ENCODE results near the gene OR6X1.
A peak's percentile ranks its signal among the peaks of the same experiment; 100 is the strongest.
"Not testable (repeated sequence)": the region's sequence is repeated elsewhere in the genome, so short reads cannot be mapped to it uniquely, and the experiment has no call there.

OR6X1 gene

GRCh38 chr11:123741159-123742030 lies 12.9 kb downstream of the OR6X1 start, which contains the start of gene ZNF202:
ZNF202 (minus strand) TSS chr11:123741660; CDS start chr11:123730888, 10,772 bp downstream.
- H3K4me3 Mint-ChIP-seq, result peak within 1 kb of the TSS; percentile 90 to 98
- peaks cover 10 to 16% of the 10 kb centered on the region in 2 donors for H3K36me3 Mint-ChIP-seq
- peaks cover 18 to 37% of the 10 kb centered on the region in 2 donors for H3K4me1 Mint-ChIP-seq
- ATAC-seq (replicated peaks) (peak; percentile 99), DNase-seq (peak; percentile 88)
- peaks cover 7 to 19% of the 10 kb centered on the region in 2 donors for H3K27me3 Mint-ChIP-seq
- H3K9me3 Mint-ChIP-seq, result no peaks in the 10 kb centered on the region
- H3K27ac Mint-ChIP-seq, result peak within 1 kb of the TSS; percentile 98

DNA sequence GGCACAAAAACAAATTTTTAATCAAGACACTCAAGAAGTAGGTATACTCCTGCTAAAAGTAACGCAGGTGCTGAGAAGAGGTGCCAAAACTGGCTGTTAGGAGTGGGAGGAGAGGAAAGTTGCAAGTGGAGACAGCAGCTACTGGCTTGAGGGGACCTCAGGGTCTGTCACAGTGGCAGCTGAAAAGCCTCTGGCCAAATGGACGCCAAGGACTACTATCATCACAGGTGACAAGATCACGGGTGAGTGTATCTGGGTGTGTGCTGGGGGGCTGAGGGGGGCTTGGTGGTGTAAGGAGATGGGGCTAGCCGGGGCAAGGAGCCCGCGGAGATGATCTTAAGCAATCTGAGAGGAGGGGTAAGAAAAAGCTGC lies 13.5 kb downstream of the OR6X1 start:
- H3K4me1 Mint-ChIP-seq, result peaks cover 18 to 37% of the 10 kb centered on the region in 2 donors
- peaks cover under 1 to 12% of the 10 kb centered on the region in 2 donors for H3K27me3 Mint-ChIP-seq
- DNase-seq, result no peak
- no peak for ATAC-seq (replicated peaks)
- H3K27ac Mint-ChIP-seq, result peak overlapping the region; percentile 98
- H3K4me3 Mint-ChIP-seq, result peak overlapping the region; percentile 90 to 98
- no peaks in the 10 kb centered on the region for H3K9me3 Mint-ChIP-seq
- peaks cover 10 to 16% of the 10 kb centered on the region in 2 donors for H3K36me3 Mint-ChIP-seq

DNA sequence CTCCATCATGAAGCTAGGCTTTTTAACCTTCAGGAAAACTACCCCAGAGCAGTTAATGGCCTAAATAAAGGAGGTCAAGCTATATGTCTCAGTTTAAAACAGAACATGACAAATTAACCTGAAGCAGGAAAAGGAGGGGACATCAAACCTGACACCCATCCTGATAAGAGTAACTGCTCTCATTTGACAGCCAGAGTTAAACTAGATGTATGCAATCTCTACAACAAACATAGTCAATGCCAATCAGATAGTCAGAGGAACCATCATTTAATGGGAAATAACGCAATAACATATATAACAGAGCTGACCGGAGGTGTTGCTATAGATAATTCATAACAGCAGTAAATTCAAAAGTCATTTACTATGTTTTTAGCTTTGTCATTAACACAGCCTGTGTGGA lies 15.9 kb downstream of the OR6X1 start:
- H3K4me3 Mint-ChIP-seq, result no peak overlapping the region
- ATAC-seq (replicated peaks) (no peak), DNase-seq (no peak)
- H3K36me3 Mint-ChIP-seq, result peaks cover 25 to 33% of the 10 kb centered on the region in 2 donors
- H3K27me3 Mint-ChIP-seq, result peaks cover 0 to 1% of the 10 kb centered on the region in 2 donors
- H3K27ac Mint-ChIP-seq, result no peak overlapping the region
- H3K9me3 Mint-ChIP-seq, result no peaks in the 10 kb centered on the region
- H3K4me1 Mint-ChIP-seq, result peaks cover 21 to 42% of the 10 kb centered on the region in 2 donors

DNA sequence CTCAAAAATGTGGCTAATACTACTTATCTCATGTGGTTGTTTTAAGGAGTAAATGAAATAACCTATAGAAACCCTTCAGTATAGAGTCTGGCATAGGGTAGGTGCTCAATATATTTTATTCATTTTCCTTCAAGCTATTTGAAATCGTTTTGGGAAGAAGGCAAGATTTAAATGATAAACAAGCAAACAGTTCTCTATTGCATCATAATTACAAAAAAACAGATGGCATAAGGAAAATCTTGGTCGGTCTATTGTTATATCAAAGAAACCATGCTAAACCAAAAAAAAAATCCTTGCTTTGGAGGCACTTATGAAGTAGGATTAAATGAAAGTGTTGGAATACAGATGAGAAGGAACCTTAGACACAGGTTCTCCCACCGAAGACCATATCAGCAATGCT lies 17.5 kb downstream of the OR6X1 start:
- ATAC-seq (replicated peaks), result no peak
- H3K4me3 Mint-ChIP-seq, result no peak overlapping the region
- no peaks in the 10 kb centered on the region for H3K9me3 Mint-ChIP-seq
- peaks cover 25 to 33% of the 10 kb centered on the region in 2 donors for H3K36me3 Mint-ChIP-seq
- H3K27ac Mint-ChIP-seq, result no peak overlapping the region
- H3K27me3 Mint-ChIP-seq, result no peaks in the 10 kb centered on the region
- H3K4me1 Mint-ChIP-seq, result peaks cover 17 to 35% of the 10 kb centered on the region in 2 donors
- DNase-seq, result no peak

DNA sequence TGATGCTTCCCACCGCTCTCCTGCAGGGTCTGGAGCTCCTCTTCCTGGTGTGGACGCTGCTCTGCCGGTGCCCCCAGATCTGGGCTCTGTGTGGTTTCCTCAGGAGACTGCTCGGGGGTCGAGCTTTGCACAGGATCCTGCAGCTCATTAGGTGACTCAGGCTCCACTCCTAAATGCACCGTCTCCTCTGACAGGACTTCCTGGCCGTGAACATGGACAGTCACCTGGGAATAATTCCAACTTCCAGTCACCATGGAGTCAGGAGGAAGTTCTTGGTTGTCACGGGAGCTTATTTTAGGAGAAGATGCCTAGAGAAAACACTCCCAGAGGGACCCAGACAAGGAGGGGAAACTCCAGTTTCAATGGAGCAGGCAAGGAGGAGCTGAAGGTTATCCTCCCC lies 24.7 kb downstream of the OR6X1 start:
- Mint-ChIP-seq H3K36me3 (peaks cover 13 to 65% of the 10 kb centered on the region in 2 donors), H3K4me1 (peaks cover 1 to 3% of the 10 kb centered on the region in 2 donors), H3K4me3 (no peak overlapping the region), H3K27me3 (no peaks in the 10 kb centered on the region), H3K27ac (no peak overlapping the region), H3K9me3 (peaks cover 10 to 24% of the 10 kb centered on the region in 2 donors)
- DNase-seq (no peak), ATAC-seq (replicated peaks) (no peak)

DNA sequence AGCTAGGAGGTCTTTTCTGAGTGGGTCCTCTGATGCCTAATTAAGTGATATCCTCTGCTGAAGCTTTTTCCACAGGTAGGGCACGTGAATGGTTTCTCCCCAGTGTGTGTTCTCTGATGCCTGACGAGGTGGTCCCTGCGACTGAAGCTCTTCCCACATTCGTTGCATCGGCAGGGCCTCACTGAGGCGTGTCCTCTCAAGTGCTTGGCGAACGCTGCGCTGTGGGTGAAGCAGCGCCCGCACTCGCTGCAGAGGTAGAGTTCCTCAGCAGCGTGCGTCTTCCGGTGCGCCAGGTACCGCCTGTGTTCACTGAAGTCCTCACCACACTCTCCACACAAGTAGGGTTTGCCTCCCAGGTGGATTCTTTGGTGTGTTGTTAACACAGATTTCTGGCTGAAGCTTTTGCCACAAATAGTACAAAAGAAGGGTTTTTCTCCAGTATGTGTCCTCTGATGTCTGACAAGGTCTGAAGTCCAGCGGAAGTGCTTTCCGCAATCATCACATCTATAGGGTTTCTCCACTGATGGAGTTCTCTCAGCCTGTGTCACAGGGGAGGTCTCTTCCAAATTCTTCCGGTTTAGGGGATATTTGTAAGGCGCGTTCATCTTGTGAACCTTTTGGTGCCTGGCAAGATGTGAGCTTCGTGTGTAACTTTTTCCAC lies 28.2 kb downstream of the OR6X1 start:
- Mint-ChIP-seq H3K9me3 (peaks cover 13 to 24% of the 10 kb centered on the region in 2 donors), H3K36me3 (peaks cover 28 to 73% of the 10 kb centered on the region in 2 donors), H3K27ac (no peak overlapping the region), H3K4me1 (peaks cover 0 to 4% of the 10 kb centered on the region in 2 donors), H3K27me3 (no peaks in the 10 kb centered on the region), H3K4me3 (no peak overlapping the region)
- no peak for DNase-seq
- ATAC-seq (replicated peaks), result no peak

GRCh38 chr11:123719452-123719851 lies 34.9 kb downstream of the OR6X1 start:
- Mint-ChIP-seq H3K4me1 (peaks cover 0 to 1% of the 10 kb centered on the region in 2 donors), H3K9me3 (peaks cover 0 to under 1% of the 10 kb centered on the region in 2 donors), H3K27me3 (peaks cover 17 to 19% of the 10 kb centered on the region in 2 donors), H3K36me3 (peaks cover 19 to 23% of the 10 kb centered on the region in 2 donors), H3K27ac (no peak overlapping the region), H3K4me3 (no peak overlapping the region)
- no peak for DNase-seq
- no peak for ATAC-seq (replicated peaks)

GRCh38 chr11:123718469-123718868 lies 35.8 kb downstream of the OR6X1 start:
- H3K4me1 Mint-ChIP-seq, result no peaks in the 10 kb centered on the region
- H3K36me3 Mint-ChIP-seq, result peaks cover 12 to 15% of the 10 kb centered on the region in 2 donors
- H3K27ac Mint-ChIP-seq, result no peak overlapping the region
- DNase-seq (no peak), ATAC-seq (replicated peaks) (no peak)
- H3K4me3 Mint-ChIP-seq, result no peak overlapping the region
- no peaks in the 10 kb centered on the region for H3K9me3 Mint-ChIP-seq
- H3K27me3 Mint-ChIP-seq, result peaks cover 17 to 19% of the 10 kb centered on the region in 2 donors

DNA sequence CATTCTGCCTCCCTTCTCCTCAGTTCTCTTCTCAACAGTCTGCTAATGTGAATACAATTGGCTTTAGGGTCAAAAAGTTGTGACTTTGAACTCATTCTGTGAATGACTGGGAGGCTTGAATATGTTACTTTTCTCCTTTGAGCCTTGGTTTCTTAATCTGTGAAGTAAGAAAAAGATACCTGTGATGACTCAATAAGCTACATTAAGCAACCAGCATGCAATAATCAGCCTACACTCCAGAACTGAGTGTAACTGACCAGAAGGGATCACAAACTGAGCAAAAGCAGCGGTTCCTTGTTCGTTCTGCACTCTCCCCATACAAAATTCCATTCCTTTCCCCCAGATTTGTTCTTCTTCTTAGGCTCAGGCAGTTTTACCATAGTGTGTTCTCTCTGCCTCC lies 36.3 kb downstream of the OR6X1 start:
- Mint-ChIP-seq H3K36me3 (peaks cover 8 to 11% of the 10 kb centered on the region in 2 donors), H3K27me3 (peaks cover 17 to 19% of the 10 kb centered on the region in 2 donors), H3K4me3 (no peak overlapping the region), H3K4me1 (no peaks in the 10 kb centered on the region), H3K27ac (no peak overlapping the region), H3K9me3 (no peaks in the 10 kb centered on the region)
- ATAC-seq (replicated peaks) (no peak), DNase-seq (no peak)

DNA sequence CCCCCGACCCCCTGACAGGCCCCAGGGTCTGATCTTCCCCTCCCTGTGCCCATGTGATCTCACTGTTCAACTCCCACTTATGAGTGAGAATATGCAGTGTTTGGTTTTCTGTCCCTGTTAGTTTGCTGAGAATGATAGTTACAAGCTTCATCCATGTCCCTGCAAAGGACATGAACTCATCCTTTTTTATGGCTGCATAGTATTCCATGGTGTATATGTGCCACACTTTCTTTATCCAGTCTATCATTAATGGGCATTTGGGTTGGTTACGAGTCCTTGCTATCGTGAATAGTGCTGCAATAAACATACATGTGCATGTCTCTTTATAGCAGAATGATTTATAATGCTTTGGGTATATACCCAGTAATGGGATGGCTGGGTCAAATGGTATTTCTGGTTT lies 41.7 kb downstream of the OR6X1 start:
- not testable (repeated sequence) for H3K4me3 Mint-ChIP-seq; H3K4me1 Mint-ChIP-seq; H3K36me3 Mint-ChIP-seq; ATAC-seq (replicated peaks); H3K9me3 Mint-ChIP-seq; H3K27ac Mint-ChIP-seq; DNase-seq
- H3K27me3 Mint-ChIP-seq, result peaks cover 20 to 35% of the 10 kb centered on the region in 2 donors

DNA sequence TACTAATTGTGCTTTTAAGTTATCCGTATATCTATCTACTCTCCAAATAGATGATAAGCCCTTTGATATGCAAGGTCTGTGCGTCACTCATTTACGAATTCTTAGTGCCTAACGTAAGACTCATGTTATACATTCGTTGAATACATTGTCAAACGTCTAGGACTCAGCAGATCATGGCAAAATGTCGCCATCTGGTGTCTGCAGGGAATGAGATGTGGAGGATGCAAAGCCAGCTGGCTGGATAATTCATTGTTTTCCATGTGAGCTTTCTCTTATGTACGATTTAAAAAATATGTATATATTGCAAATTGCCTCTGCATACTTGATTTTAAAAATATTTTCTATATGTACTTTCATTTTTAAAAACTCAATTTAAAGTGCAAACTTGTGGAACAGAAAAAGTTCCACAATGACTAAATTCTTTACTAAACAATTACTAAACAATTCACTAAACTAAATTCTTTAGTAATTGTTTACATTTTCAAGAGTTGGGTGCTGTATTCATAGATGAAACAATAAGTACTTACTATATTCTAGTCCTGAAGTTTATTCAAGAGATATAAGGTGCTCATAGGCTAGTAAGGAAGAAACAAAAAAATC lies 46.6 kb downstream of the OR6X1 start:
- Mint-ChIP-seq H3K4me1 (peaks cover 3 to 5% of the 10 kb centered on the region in 2 donors), H3K27me3 (peaks cover 15 to 23% of the 10 kb centered on the region in 2 donors), H3K9me3 (no peaks in the 10 kb centered on the region), H3K27ac (no peak overlapping the region), H3K36me3 (no peaks in the 10 kb centered on the region), H3K4me3 (no peak overlapping the region)
- peak; percentile 17 for DNase-seq
- peak; percentile 49 to 75 for ATAC-seq (replicated peaks)

DNA sequence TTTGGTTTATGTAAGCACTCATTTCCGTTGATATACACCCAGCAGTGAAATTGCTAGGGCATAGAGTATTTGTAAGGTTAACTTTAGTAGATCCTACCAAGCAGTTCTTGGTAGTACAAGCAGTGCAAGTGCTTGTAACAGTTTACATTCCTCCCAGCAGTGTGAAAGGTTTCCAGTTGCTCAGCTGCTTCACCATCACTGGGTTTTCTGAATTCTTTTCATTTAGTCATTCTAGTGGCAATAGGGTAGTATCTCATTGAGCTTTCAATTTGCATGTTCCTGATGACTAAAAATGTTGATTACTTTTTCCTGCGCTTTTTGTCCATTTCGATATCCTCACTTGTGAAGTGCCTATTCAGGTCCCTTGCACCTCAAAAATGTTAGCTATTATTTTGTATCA lies 47.1 kb downstream of the OR6X1 start:
- H3K27me3 Mint-ChIP-seq, result peaks cover 11 to 23% of the 10 kb centered on the region in 2 donors
- no peaks in the 10 kb centered on the region for H3K36me3 Mint-ChIP-seq
- H3K4me1 Mint-ChIP-seq, result peaks cover 4 to 10% of the 10 kb centered on the region in 2 donors
- DNase-seq (no peak), ATAC-seq (replicated peaks) (no peak)
- no peak overlapping the region for H3K4me3 Mint-ChIP-seq
- H3K27ac Mint-ChIP-seq, result no peak overlapping the region
- H3K9me3 Mint-ChIP-seq, result no peaks in the 10 kb centered on the region

GRCh38 chr11:123704341-123704740 lies 50.0 kb downstream of the OR6X1 start:
- no peak overlapping the region for H3K27ac Mint-ChIP-seq
- H3K4me1 Mint-ChIP-seq, result peaks cover 6 to 13% of the 10 kb centered on the region in 2 donors

More at GRCh38 chr11:123704341-123704740, 50.0 kb downstream of the OR6X1 start:
- no peak for DNase-seq
- H3K9me3 Mint-ChIP-seq, result no peaks in the 10 kb centered on the region
- no peak for ATAC-seq (replicated peaks)
- H3K27me3 Mint-ChIP-seq, result peaks cover 12 to 14% of the 10 kb centered on the region in 2 donors
- no peaks in the 10 kb centered on the region for H3K36me3 Mint-ChIP-seq
- H3K4me3 Mint-ChIP-seq, result no peak overlapping the region

Measured in stimulated activated naive B cell treated with anti-CD40 and anti-IgM and Interleukin-4, amounts not matched to agents 10 μg/mL and 1 μg/mL and 100 μg/mL, for 72 hours (primary cell).